Measurements from ENCODE around the gene TRAF6. TPM values are rescaled to one million over a fixed set of nuclear protein-coding genes. Genes with fewer than 3 reads are reported as not detected.
"Not testable (repeated sequence)": the region's sequence is repeated elsewhere in the genome, so short reads cannot be mapped to it uniquely, and the experiment has no call there.

Gene TRAF6
- polyA plus RNA-seq, 2 of the 4 experiments (the other 2 are of a cell fraction) = 4.6 to 9.6 TPM

DNA sequence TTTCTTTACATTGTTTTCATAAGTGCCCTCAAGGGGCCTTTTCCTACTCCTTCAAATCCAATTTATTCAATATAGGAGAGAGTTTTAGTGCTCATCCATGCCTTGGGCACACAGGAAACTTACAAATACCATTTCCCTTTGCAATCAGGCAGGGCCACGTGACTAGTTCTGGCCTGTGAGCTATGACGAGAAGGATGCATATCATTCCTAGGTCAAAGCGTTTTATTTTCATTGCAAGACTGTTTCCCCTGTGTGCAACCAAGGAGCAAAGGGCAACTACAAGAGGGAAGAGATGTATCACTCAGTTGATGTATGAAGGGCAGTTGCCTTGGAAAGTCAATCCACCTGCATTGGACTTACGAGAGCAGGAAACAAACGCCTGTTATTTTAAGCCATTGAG, 1.9 kb upstream of the TRAF6 start (continued):
- TF ChIP-seq, protein P1, sequence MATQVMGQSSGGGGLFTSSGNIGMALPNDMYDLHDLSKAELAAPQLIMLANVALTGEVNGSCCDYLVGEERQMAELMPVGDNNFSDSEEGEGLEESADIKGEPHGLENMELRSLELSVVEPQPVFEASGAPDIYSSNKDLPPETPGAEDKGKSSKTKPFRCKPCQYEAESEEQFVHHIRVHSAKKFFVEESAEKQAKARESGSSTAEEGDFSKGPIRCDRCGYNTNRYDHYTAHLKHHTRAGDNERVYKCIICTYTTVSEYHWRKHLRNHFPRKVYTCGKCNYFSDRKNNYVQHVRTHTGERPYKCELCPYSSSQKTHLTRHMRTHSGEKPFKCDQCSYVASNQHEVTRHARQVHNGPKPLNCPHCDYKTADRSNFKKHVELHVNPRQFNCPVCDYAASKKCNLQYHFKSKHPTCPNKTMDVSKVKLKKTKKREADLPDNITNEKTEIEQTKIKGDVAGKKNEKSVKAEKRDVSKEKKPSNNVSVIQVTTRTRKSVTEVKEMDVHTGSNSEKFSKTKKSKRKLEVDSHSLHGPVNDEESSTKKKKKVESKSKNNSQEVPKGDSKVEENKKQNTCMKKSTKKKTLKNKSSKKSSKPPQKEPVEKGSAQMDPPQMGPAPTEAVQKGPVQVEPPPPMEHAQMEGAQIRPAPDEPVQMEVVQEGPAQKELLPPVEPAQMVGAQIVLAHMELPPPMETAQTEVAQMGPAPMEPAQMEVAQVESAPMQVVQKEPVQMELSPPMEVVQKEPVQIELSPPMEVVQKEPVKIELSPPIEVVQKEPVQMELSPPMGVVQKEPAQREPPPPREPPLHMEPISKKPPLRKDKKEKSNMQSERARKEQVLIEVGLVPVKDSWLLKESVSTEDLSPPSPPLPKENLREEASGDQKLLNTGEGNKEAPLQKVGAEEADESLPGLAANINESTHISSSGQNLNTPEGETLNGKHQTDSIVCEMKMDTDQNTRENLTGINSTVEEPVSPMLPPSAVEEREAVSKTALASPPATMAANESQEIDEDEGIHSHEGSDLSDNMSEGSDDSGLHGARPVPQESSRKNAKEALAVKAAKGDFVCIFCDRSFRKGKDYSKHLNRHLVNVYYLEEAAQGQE (IDR thresholded peaks at IDR 0.05) = no peak

DNA sequence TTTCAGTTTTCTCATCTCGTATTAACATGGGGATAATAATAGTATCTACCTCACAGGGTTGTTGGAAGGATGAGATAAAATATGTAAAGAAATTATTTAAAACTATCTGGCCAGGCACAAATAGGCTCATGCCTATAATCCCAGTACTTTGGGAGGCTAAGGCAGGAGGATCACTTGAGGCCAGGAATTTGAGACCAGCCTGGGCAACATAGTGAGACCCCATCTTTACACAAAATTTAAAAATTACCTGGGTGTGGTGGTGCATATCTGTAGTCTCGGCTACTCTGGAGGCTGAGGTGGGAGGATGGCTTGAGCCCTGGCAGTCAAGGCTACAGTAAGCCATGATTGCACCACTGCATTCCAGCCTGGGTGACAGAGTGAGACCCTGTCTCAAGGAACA, 990 bp upstream of the TRAF6 start:
- Histone ChIP-seq H3K4me1 (peaks cover 11% of the 10 kb centered on the region), H3K4me2 (peak overlapping the region; percentile 70)
- POLR2A ChIA-PET = interaction anchor here (0.9 to 1.4 kb wide), 2 partner anchors 11 to 30 kb away, joined by 3 to 4 read pairs; no protein-coding TSS in a partner anchor

DNA sequence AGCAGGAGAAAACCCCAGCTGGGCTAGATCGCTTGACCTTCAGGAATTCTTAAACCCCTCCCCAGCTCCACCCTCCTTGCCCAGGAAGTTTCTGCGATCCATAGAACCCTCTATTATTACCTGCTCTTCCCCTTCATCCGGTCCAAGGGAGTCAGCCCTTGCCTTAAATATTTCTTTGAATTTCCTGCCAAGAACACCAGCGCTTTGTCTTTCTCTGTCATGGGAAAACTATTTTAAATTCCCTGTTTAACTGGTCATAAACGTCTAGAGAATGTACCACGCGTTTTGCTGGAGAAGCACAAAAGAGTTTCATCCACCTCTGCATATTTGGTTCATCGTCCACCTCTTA, 496 bp upstream of the TRAF6 start:
- ATAC-seq (peak in 1 of 2 experiments; percentile 56; a peak in 2 of 6 replicates), FAIRE-seq (no peak), DNase-seq (ENCODE audit: low read depth in 1 of 2, low spot score in 1 of 2) (peak in 1 of 2 experiments; percentile 14)
- TF ChIP-seq CHD2 (IDR thresholded peaks at IDR 0.05; ENCODE audit: low read length, partially characterized antibody) = no peak
- TF ChIP-seq, protein P2, sequence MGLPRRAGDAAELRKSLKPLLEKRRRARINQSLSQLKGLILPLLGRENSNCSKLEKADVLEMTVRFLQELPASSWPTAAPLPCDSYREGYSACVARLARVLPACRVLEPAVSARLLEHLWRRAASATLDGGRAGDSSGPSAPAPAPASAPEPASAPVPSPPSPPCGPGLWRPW (IDR thresholded peaks at IDR 0.05) = no peak
- TF ChIP-seq, protein P3, sequence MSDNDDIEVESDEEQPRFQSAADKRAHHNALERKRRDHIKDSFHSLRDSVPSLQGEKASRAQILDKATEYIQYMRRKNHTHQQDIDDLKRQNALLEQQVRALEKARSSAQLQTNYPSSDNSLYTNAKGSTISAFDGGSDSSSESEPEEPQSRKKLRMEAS (IDR thresholded peaks at IDR 0.05) = no peak
- no peak for TF ChIP-seq NR3C1 (IDR thresholded peaks at IDR 0.05)
- no peak for TF ChIP-seq SMC3 (IDR thresholded peaks at IDR 0.05)
- Histone ChIP-seq H3K4me3 (peak overlapping the region; percentile 70), H3K9me3 (no peaks in the 10 kb centered on the region), H3K4me1 (peaks cover 11% of the 10 kb centered on the region), H3K4me2 (peak overlapping the region; percentile 70), H3K27ac (peak overlapping the region; percentile 89 to 93)
- ChIA-PET CTCF (interaction anchor here (0.6 to 3.0 kb wide), 15 partner anchors 8 to 236 kb away, joined by 3 to 16 read pairs (median 3); no protein-coding TSS in a partner anchor), POLR2A (interaction anchor here (0.6 to 1.4 kb wide), 3 partner anchors 10 to 361 kb away, joined by 3 to 4 read pairs (median 3); no protein-coding TSS in a partner anchor)
- WGBS (ENCODE audit: missing lambda C conversion rate) = 10% methylated on average over 8 of the region's 8 CpGs

More for the DNA sequence above, 990 bp upstream of the TRAF6 start:
- H3K4me3 ChIP-seq; H3K9me3 ChIP-seq; ATAC-seq; DNase-seq (ENCODE audit: low read depth in 1 of 2, low spot score in 1 of 2); H3K27ac ChIP-seq; FAIRE-seq: not testable (repeated sequence)
- CTCF ChIA-PET = interaction anchor here (0.6 to 3.0 kb wide), 14 partner anchors 8 to 236 kb away, joined by 3 to 16 read pairs (median 3); no protein-coding TSS in a partner anchor
- 72% methylated on average over 2 of the region's 2 CpGs for WGBS (ENCODE audit: missing lambda C conversion rate)

DNA sequence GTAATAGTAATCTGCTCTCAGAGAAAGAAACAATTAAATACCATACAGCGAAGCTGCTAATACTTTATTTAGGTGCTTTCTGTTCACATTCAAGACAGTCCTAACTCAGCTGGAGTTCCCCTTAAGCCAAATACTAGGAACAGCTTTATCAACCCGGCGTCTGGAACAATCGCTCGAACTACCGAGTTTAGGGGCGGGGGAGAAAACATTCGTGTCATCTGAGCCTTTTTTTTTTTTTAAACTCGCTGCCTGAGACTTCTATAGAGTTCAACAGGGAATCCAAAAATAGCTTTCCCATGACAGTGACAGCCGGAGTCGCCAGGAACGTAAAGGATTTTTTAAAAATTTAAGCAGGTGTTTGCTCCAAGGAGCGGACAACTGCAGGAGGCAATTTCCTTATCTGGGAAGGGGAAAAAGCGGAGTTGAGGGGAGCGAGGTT, 852 bp downstream of the TRAF6 start:
- no peak for FAIRE-seq
- Histone ChIP-seq H3K9me3 (no peaks in the 10 kb centered on the region), H3K27ac (peak overlapping the region; percentile 89 to 93), H3K4me3 (peak overlapping the region; percentile 70), H3K4me1 (peaks cover 11% of the 10 kb centered on the region), H3K4me2 (peak overlapping the region; percentile 95)
- no peak for DNase-seq (ENCODE audit: low read depth in 1 of 2, low spot score in 1 of 2)
- WGBS (ENCODE audit: missing lambda C conversion rate) = 3% methylated on average over 15 of the region's 15 CpGs
- ATAC-seq = peak; percentile 3 to 5; a peak in 3 of 6 replicates
- CTCF ChIA-PET = interaction anchor here (0.7 to 3.0 kb wide), 9 partner anchors 8 to 1058 kb away, joined by 3 to 16 read pairs (median 4); no protein-coding TSS in a partner anchor
- POLR2A ChIA-PET = interaction anchor here (0.6 to 1.6 kb wide), 2 partner anchors 16 to 561 kb away, joined by 3 read pairs; no protein-coding TSS in a partner anchor
- TF ChIP-seq RCOR1 (IDR thresholded peaks at IDR 0.05; ENCODE audit: low read depth, low read length) = no peak

DNA sequence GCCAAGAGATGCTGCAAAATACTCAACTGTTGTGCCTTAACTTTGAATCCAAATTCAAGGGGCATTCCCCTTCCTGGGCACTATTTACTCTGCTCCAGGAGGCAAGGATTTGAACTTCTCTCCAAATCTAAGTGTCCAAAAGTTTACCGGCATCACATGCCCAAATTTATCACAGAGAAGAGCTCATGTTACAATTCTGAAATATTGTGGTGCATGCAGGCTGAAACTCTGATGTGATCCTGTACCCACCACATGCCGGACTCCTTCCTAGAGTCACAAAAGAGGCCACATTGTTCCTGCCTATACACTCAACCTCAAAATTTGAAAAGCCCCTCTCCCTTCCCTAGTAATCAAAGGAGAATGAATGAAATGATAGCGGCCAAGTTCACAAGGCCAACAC, 1.3 kb downstream of the TRAF6 start:
- Histone ChIP-seq H3K4me2 (peak overlapping the region; percentile 95), H3K4me3 (peak overlapping the region; percentile 70), H3K9me3 (no peaks in the 10 kb centered on the region), H3K27ac (peak overlapping the region; percentile 89 to 93; a peak in 5 of 6 replicates), H3K4me1 (peaks cover 11% of the 10 kb centered on the region)
- POLR2A ChIA-PET = interaction anchor here (0.6 to 1.6 kb wide), 2 partner anchors 16 to 561 kb away, joined by 3 read pairs; no protein-coding TSS in a partner anchor
- FAIRE-seq (no peak), ATAC-seq (no peak), DNase-seq (ENCODE audit: low read depth in 1 of 2, low spot score in 1 of 2) (no peak)
- CTCF ChIA-PET = interaction anchor here (0.7 to 3.0 kb wide), 9 partner anchors 8 to 1057 kb away, joined by 3 to 16 read pairs (median 4); no protein-coding TSS in a partner anchor
- WGBS (ENCODE audit: missing lambda C conversion rate) = 25% methylated on average over 3 of the region's 3 CpGs
- TF ChIP-seq EP300 (IDR thresholded peaks at IDR 0.05) (no peak), KDM5A (IDR thresholded peaks at IDR 0.05) (no peak), POLR2A (IDR thresholded peaks at IDR 0.05; ENCODE audit: low read length) (no peak), ZFP36 (IDR thresholded peaks at IDR 0.05; ENCODE audit: borderline replicate concordance, partially characterized antibody) (no peak), RCOR1 (IDR thresholded peaks at IDR 0.05; ENCODE audit: low read depth, low read length) (no peak), CHD4 (IDR thresholded peaks at IDR 0.05; ENCODE audit: borderline replicate concordance) (no peak), JUNB (IDR thresholded peaks at IDR 0.05) (no peak)
- TF ChIP-seq, protein P4, sequence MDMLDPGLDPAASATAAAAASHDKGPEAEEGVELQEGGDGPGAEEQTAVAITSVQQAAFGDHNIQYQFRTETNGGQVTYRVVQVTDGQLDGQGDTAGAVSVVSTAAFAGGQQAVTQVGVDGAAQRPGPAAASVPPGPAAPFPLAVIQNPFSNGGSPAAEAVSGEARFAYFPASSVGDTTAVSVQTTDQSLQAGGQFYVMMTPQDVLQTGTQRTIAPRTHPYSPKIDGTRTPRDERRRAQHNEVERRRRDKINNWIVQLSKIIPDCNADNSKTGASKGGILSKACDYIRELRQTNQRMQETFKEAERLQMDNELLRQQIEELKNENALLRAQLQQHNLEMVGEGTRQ (IDR thresholded peaks at IDR 0.05) = no peak
- TF ChIP-seq, protein P2 (IDR thresholded peaks at IDR 0.05) = no peak
- TF ChIP-seq, protein P5, sequence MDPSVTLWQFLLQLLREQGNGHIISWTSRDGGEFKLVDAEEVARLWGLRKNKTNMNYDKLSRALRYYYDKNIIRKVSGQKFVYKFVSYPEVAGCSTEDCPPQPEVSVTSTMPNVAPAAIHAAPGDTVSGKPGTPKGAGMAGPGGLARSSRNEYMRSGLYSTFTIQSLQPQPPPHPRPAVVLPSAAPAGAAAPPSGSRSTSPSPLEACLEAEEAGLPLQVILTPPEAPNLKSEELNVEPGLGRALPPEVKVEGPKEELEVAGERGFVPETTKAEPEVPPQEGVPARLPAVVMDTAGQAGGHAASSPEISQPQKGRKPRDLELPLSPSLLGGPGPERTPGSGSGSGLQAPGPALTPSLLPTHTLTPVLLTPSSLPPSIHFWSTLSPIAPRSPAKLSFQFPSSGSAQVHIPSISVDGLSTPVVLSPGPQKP (IDR thresholded peaks at IDR 0.05; ENCODE audit: low read depth, low read length) = no peak
- TF ChIP-seq, protein P1 (IDR thresholded peaks at IDR 0.05) = no peak
